ENCODE measurements around the gene AQP1. TPM values are rescaled to one million over a fixed set of nuclear protein-coding genes. Genes with fewer than 3 reads are reported as not detected.

Gene AQP1
- total RNA-seq, 4 donors from 2014 or later: 92.1 to 139 (median 110) TPM

GRCh38 chr7:30973292-30973691 lies 61.6 kb downstream of the AQP1 start:
- no peak for TF ChIP-seq POLR2A (IDR thresholded peaks at IDR 0.05)
- no peak for TF ChIP-seq POLR2AphosphoS5 (IDR thresholded peaks at IDR 0.05)
- TF ChIP-seq EP300 (IDR thresholded peaks at IDR 0.05): no peak
- TF ChIP-seq CTCF (IDR thresholded peaks at IDR 0.05): no peak
- no peaks in the 10 kb centered on the region for H3K36me3 ChIP-seq
- no peak overlapping the region for H3K27ac ChIP-seq
- H3K27me3 ChIP-seq: peaks cover 18% of the 10 kb centered on the region
- no peaks in the 10 kb centered on the region for H3K9me3 ChIP-seq
- no peak for DNase-seq (ENCODE audit: low spot score in 2 of 2)
- WGBS: 75% methylated on average over 3 of the region's 3 CpGs
- H3K4me3 ChIP-seq: no peak overlapping the region
- no peaks in the 10 kb centered on the region for H3K4me1 ChIP-seq

- WGBS: 96% methylated on average over 16 of the region's 18 CpGs
- no peaks in the 10 kb centered on the region for H3K4me1 ChIP-seq
- H3K4me3 ChIP-seq: no peak overlapping the region
- peak; percentile 41 to 75 for DNase-seq (ENCODE audit: low spot score in 2 of 2)
- no peak overlapping the region for H3K27ac ChIP-seq
- H3K27me3 ChIP-seq: peaks cover 25% of the 10 kb centered on the region
- no peaks in the 10 kb centered on the region for H3K36me3 ChIP-seq
- no peak for TF ChIP-seq POLR2A (IDR thresholded peaks at IDR 0.05)
- TF ChIP-seq CTCF (IDR thresholded peaks at IDR 0.05): no peak
- no peak for TF ChIP-seq EP300 (IDR thresholded peaks at IDR 0.05)
- TF ChIP-seq POLR2AphosphoS5 (IDR thresholded peaks at IDR 0.05): no peak
- no peaks in the 10 kb centered on the region for H3K9me3 ChIP-seq
These were observed 62.3 kb downstream of the AQP1 start for GRCh38 chr7:30973791-30974604.

- H3K27me3 ChIP-seq: peaks cover 27% of the 10 kb centered on the region
- H3K4me3 ChIP-seq: no peak overlapping the region
- peak in 1 of 2 donors; percentile 63 for DNase-seq (ENCODE audit: low spot score in 2 of 2)
- 20% methylated on average over 6 of the region's 7 CpGs for WGBS
- no peaks in the 10 kb centered on the region for H3K36me3 ChIP-seq
- H3K27ac ChIP-seq: no peak overlapping the region
- H3K9me3 ChIP-seq: no peaks in the 10 kb centered on the region
- peak in 1 of 2 donors; percentile 48 for TF ChIP-seq CTCF (IDR thresholded peaks at IDR 0.05)
- no peak for TF ChIP-seq POLR2AphosphoS5 (IDR thresholded peaks at IDR 0.05)
- no peak for TF ChIP-seq EP300 (IDR thresholded peaks at IDR 0.05)
- H3K4me1 ChIP-seq: no peaks in the 10 kb centered on the region
These were observed 63.1 kb downstream of the AQP1 start for GRCh38 chr7:30974605-30975255.

Other genes with a start within 250 kb of the AQP1 start
- under 1 TPM in 1 of 4 donors, not detected in 3; 0.55 TPM for gene CRHR2, start 229.4 kb upstream of the AQP1 start, total RNA-seq
- 1 to 10 TPM; 1.3 to 9.7 (median 4.2) TPM for gene INMT, start 159.7 kb upstream of the AQP1 start, total RNA-seq
- 10 to 100 TPM in 1 of 4 donors, 1 to 10 TPM in 3; 4.6 to 10.5 (median 6.1) TPM for gene MINDY4, start 140.4 kb upstream of the AQP1 start, total RNA-seq
- gene GHRHR, start 52.1 kb downstream of the AQP1 start, total RNA-seq: 1 to 10 TPM in 1 of 4 donors, not detected in 3; 1.5 TPM
- gene ADCYAP1R1, start 140.5 kb downstream of the AQP1 start, total RNA-seq: 1 to 10 TPM in 2 of 4 donors, under 1 TPM in 2; 0.64 to 6.7 (median 1.1) TPM